Measurements from ENCODE around the gene FOXJ1.

The FOXJ1 gene

GRCh38 chr17:76091526-76092286 is 49.3 kb downstream of the FOXJ1 start:
- no peak for DNase-seq (ENCODE audit: low spot score)

- DNase-seq (ENCODE audit: low spot score), result no peak
These were observed 50.4 kb downstream of the FOXJ1 start for GRCh38 chr17:76090517-76091129.

GRCh38 chr17:76089680-76090516 is 51.1 kb downstream of the FOXJ1 start:
- DNase-seq (ENCODE audit: low spot score), result no peak

- no peak for DNase-seq (ENCODE audit: low spot score)
These were observed 52.0 kb downstream of the FOXJ1 start for GRCh38 chr17:76088868-76089576.

GRCh38 chr17:76088041-76088867 is 52.8 kb downstream of the FOXJ1 start:
- no peak for DNase-seq (ENCODE audit: low spot score)

GRCh38 chr17:76087531-76087930 is 53.5 kb downstream of the FOXJ1 start:
- DNase-seq (ENCODE audit: low spot score), result no peak

- DNase-seq (ENCODE audit: low spot score), result no peak
These were observed 54.7 kb downstream of the FOXJ1 start for GRCh38 chr17:76086384-76086783.
